Upper lobe of left lung (tissue), 6 donors: Measurements from ENCODE around the gene MRPL48. TPM values are rescaled to one million over a fixed set of nuclear protein-coding genes. Genes with fewer than 3 reads are reported as not detected.
A peak's percentile ranks its signal among the peaks of the same experiment; 100 is the strongest.

Experiments
- ATAC-seq, 2 donors: fragments of 200-7000 bp; cut with Tn5 transposase; one replicate each; pipeline ENCODE4 v1.9.1; 2022; ENCODE audit warnings: mild to moderate bottlenecking in 2 of 2, moderate library complexity in 2 of 2; ENCODE audit not compliant: low FRiP score in 2 of 2
- DNase-seq, 2 donors: peaks; one replicate each; pipeline ENCODE4 v3.0.0-alpha.2; 2019 to 2020
- H3K27ac ChIP-seq, 4 donors: fragments of 200-600 bp; sonication (generic); one replicate each; pipeline ENCODE4 v1.5.1; 2016 to 2019
- H3K27me3 ChIP-seq, 4 donors: fragments of 200-600 bp; sonication (generic); one replicate each; pipeline ENCODE4 v1.5.1; 2017 to 2019
- H3K36me3 ChIP-seq, 4 donors: fragments of 200-600 bp; sonication (generic); one replicate each; pipeline ENCODE4 v1.5.1; 2016 to 2019
- H3K4me1 ChIP-seq, 4 donors: fragments of 200-600 bp; sonication (generic); one replicate each; pipeline ENCODE4 v1.5.1; 2018 to 2019
- H3K4me3 ChIP-seq, 4 donors: fragments of 200-600 bp; sonication (generic); one replicate each; pipeline ENCODE4 v1.5.1; 2017 to 2019; ENCODE audit warnings: mild to moderate bottlenecking in 2 of 4, moderate library complexity in 1 of 4
- H3K9me3 ChIP-seq, 4 donors: fragments of 200-600 bp; sonication (generic); one replicate each; pipeline ENCODE4 v1.5.1; 2018 to 2019
- CTCF ChIP-seq, 6 experiments: fragments of 450-650 bp in 4 of 6; fragments of 200-600 bp in 2 of 6; sonication (generic) in 2 of 6; IDR thresholded peaks; one replicate each; pipeline ENCODE4 v1.5.1; 2016 to 2019; ENCODE audit warnings: antibody characterized with exemption in 6 of 6
- EP300 ChIP-seq, 4 donors: sonication (generic); formaldehyde crosslinking; IDR thresholded peaks; one replicate each; pipeline ENCODE4 v1.5.1; 2017; ENCODE audit warnings: antibody characterized with exemption in 4 of 4, control low read depth in 2 of 4
- POLR2A ChIP-seq, 4 donors: fragments of 450-650 bp; IDR thresholded peaks; one replicate each; pipeline ENCODE4 v1.5.1; 2016 to 2017; ENCODE audit warnings: antibody characterized with exemption in 4 of 4, mild to moderate bottlenecking in 2 of 4
- POLR2AphosphoS5 ChIP-seq, 2 donors: sonication (generic); formaldehyde crosslinking; IDR thresholded peaks; one replicate each; pipeline ENCODE4 v1.5.1; 2017; ENCODE audit warnings: antibody characterized with exemption in 2 of 2
- WGBS, 2 donors: methylation state at CpG; one replicate each; pipeline ENCODE4 v1.1.5; 2017 to 2018; 5-methylcytosine and 5-hydroxymethylcytosine counted together
- total RNA-seq, 6 donors: library from RNA; depleted of rRNA in 4 of 6; stranded (reverse); fragments of >200 nt in 4 of 6; gene quantifications; one replicate each; pipeline versions ENCODE4 v1.1.0 to v1.2.1, GENCODE V29; 2016 to 2021
- donor health status: DM: no; HTN: no; CAD: no; lungs with moderate emphysema.
- donor health status: DM: no; HTN: yes; CAD: no; lungs with severe emphysema.

The MRPL48 gene
- total RNA-seq, 6 donors from 2014 or later, result 7.3 to 25.3 (median 21.8) TPM

DNA sequence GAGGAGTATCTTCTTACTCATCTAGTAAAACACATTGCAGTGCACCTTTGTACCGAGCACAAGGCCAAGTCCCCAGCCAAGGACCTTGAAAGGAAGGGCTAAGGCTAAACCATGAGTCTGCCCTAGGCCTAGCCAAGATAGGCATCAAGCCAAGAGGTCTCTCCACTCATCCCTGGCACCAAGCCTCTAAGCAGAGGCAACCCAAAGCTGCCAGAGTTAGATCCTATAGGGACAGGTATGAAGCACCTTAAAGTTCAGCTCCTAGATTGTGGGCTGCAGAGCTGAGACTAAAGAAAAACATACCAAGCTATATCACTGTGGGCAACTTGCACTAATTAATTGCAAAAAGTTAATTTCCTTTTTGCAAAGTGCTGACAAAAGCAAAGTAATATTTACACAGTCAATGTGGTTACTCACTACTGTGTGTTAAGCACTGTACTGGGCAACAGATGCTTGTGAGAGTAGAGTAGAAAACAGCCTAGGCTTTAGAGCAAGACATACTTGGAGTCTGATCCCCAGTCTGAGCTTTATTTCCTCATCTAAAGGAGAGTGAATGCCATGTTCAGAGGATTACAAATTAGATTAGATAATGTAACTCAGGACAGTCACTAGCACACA, 81.8 kb downstream of the MRPL48 start:
- H3K36me3 ChIP-seq, result peaks cover 0 to 46% (median 24%) of the 10 kb centered on the region in 4 donors

GRCh38 chr11:73870261-73870660, 82.6 kb downstream of the MRPL48 start:
- no peaks in the 10 kb centered on the region for H3K27me3 ChIP-seq
- DNase-seq, result no peak
- peaks cover 0 to 40% (median 18%) of the 10 kb centered on the region in 4 donors for H3K36me3 ChIP-seq
- no peak for ATAC-seq
- H3K9me3 ChIP-seq, result no peaks in the 10 kb centered on the region
- H3K4me3 ChIP-seq, result no peak overlapping the region
- WGBS, 2 donors, result 93 to 94% methylated on average over 3 of the region's 3 CpGs
- H3K27ac ChIP-seq, result no peak overlapping the region
- peaks cover 2 to 12% (median 7%) of the 10 kb centered on the region in 4 donors for H3K4me1 ChIP-seq
- no peak for TF ChIP-seq CTCF (IDR thresholded peaks at IDR 0.05)
- TF ChIP-seq POLR2A (IDR thresholded peaks at IDR 0.05), result no peak
- no peak for TF ChIP-seq EP300 (IDR thresholded peaks at IDR 0.05)
- TF ChIP-seq POLR2AphosphoS5 (IDR thresholded peaks at IDR 0.05), result no peak

More for the DNA sequence above, 81.8 kb downstream of the MRPL48 start:
- ATAC-seq (no peak), DNase-seq (no peak)
- H3K4me1 ChIP-seq, result peaks cover 0 to 4% (median 1%) of the 10 kb centered on the region in 4 donors
- TF ChIP-seq CTCF (IDR thresholded peaks at IDR 0.05) (no peak), POLR2AphosphoS5 (IDR thresholded peaks at IDR 0.05) (no peak), EP300 (IDR thresholded peaks at IDR 0.05) (no peak), POLR2A (IDR thresholded peaks at IDR 0.05) (no peak)
- 67 to 77% methylated on average over 1 of the region's 1 CpG for WGBS, 2 donors
- H3K27ac ChIP-seq, result no peak overlapping the region
- H3K27me3 ChIP-seq, result no peaks in the 10 kb centered on the region
- H3K4me3 ChIP-seq, result no peak overlapping the region
- H3K9me3 ChIP-seq, result no peaks in the 10 kb centered on the region

DNA sequence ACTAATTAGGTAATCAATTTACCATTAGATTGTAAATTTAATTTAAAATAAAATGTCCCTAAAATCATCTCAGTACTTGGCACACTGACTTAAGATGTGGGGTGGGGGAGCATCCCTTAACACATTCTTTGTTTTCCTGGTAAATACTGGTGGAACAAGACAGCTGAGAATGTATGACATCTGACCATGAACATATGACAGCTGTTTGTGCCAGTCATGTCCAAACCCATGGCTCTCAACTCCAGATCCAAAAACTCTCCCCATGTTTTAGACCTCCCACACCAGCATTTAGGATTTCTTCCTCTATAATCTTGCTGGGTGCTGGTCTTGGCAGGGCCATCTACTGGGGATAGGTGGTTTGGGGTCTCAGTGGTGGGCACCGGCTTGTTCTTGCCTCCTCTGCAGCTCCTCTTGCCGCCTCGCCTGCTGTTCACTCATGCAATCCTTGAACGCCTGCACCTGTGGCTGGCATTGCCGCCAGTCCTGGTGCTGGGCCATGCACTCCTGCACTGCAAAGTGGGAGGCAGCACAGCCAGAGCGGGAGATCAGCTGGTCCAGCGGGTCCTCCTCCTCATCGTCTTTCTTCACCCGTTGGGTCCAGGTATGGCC, 85.2 kb downstream of the MRPL48 start:
- H3K4me3 ChIP-seq, result no peak overlapping the region
- DNase-seq, result peak in 1 of 2 donors; percentile 47
- 96% methylated on average over 9 of the region's 9 CpGs for WGBS, 2 donors
- no peaks in the 10 kb centered on the region for H3K27me3 ChIP-seq
- H3K9me3 ChIP-seq, result no peaks in the 10 kb centered on the region
- peaks cover 0 to 39% (median 18%) of the 10 kb centered on the region in 4 donors for H3K36me3 ChIP-seq
- TF ChIP-seq CTCF (IDR thresholded peaks at IDR 0.05) (no peak), POLR2AphosphoS5 (IDR thresholded peaks at IDR 0.05) (no peak), POLR2A (IDR thresholded peaks at IDR 0.05) (no peak), EP300 (IDR thresholded peaks at IDR 0.05) (no peak)
- ATAC-seq, result no peak
- H3K4me1 ChIP-seq, result peaks cover 16 to 30% (median 20%) of the 10 kb centered on the region in 4 donors
- no peak overlapping the region for H3K27ac ChIP-seq

- no peaks in the 10 kb centered on the region for H3K9me3 ChIP-seq
- peaks cover 16 to 30% (median 21%) of the 10 kb centered on the region in 4 donors for H3K4me1 ChIP-seq
- peaks cover 0 to 36% (median 18%) of the 10 kb centered on the region in 4 donors for H3K36me3 ChIP-seq
- WGBS, 2 donors, result 92 to 98% methylated on average over 1 of the region's 1 CpG
- H3K4me3 ChIP-seq, result peak overlapping the region in 1 of 4 donors; percentile 68
- TF ChIP-seq POLR2AphosphoS5 (IDR thresholded peaks at IDR 0.05) (no peak), EP300 (IDR thresholded peaks at IDR 0.05) (no peak), CTCF (IDR thresholded peaks at IDR 0.05) (no peak), POLR2A (IDR thresholded peaks at IDR 0.05) (no peak)
- H3K27me3 ChIP-seq, result no peaks in the 10 kb centered on the region
- H3K27ac ChIP-seq, result peak overlapping the region in 1 of 4 donors; percentile 82
- ATAC-seq (no peak), DNase-seq (no peak)
Observed at GRCh38 chr11:73875380-73875779, 87.7 kb downstream of the MRPL48 start.
